ENCODE results near the gene OGDH. TPM values are rescaled to one million over a fixed set of nuclear protein-coding genes. Genes with fewer than 3 reads are reported as not detected.

Gene OGDH
- total RNA-seq, 1 donor, result 99.7 TPM

DNA sequence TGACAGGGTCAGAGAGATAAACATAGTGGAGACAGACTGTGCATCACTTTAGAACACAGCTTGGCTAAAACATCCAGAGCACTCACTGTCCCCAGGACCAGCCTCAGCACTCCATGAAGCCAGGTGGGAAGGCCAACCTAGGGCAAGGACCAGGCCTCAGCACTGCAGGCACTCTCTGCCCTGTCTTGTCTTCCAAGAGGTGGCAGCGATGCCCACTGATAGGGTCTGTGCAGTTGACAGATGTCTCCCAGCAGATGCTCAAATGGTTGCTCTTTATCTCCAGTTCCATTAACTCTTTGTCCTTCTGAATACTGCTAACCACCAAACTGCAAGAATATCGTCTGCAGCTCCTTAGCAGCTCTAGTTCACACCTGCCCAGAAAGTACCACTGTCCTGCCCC is 41.8 kb upstream of the OGDH start:
- no peak for DNase-seq (ENCODE audit: low read depth)
- H3K4me3 ChIP-seq (ENCODE audit: low read depth, low read length), result no peak overlapping the region
- TF ChIP-seq, protein P1, sequence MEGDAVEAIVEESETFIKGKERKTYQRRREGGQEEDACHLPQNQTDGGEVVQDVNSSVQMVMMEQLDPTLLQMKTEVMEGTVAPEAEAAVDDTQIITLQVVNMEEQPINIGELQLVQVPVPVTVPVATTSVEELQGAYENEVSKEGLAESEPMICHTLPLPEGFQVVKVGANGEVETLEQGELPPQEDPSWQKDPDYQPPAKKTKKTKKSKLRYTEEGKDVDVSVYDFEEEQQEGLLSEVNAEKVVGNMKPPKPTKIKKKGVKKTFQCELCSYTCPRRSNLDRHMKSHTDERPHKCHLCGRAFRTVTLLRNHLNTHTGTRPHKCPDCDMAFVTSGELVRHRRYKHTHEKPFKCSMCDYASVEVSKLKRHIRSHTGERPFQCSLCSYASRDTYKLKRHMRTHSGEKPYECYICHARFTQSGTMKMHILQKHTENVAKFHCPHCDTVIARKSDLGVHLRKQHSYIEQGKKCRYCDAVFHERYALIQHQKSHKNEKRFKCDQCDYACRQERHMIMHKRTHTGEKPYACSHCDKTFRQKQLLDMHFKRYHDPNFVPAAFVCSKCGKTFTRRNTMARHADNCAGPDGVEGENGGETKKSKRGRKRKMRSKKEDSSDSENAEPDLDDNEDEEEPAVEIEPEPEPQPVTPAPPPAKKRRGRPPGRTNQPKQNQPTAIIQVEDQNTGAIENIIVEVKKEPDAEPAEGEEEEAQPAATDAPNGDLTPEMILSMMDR (IDR thresholded peaks at IDR 0.05; ENCODE audit: insufficient read depth, low read depth, low read length), result no peak

DNA sequence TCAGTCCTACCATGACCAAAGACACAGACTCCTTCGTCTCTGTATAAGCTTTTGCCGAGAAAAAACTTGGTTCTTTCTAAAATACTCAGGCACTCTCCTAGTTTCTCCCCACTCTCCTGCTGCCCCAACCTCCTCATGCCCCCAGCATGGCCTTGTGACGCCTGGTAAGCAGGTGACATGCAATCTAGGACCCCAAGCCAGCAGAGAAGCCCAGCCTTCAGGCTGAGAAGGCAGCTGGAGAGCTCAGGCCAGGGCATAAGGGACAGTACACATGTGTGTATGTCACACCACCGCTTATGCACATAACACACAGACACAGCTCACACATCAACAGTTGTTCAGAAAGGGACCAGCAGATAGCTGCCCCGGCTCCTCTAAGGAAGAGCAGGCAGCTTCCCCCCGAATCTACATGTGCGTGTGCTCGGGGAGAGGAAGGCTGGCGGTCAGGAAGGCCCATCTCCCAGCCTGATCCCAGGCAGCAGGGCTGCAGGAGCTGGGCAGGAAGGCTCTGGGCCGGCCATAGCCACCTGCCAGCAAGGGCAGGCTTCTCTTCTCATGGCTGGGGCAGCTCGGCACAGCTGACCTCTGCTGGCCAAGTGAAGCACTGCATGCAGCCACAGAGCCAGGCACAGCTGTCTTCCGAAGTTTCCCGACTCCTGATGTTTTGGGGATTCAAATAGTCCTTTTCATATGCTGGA is 41.2 kb upstream of the OGDH start:
- no peak overlapping the region for H3K4me3 ChIP-seq (ENCODE audit: low read depth, low read length)
- TF ChIP-seq, protein P1 (IDR thresholded peaks at IDR 0.05; ENCODE audit: insufficient read depth, low read depth, low read length), result peak; percentile 98
- DNase-seq (ENCODE audit: low read depth), result peak; percentile 58

- no peak overlapping the region for H3K4me3 ChIP-seq (ENCODE audit: low read depth, low read length)
- no peak for DNase-seq (ENCODE audit: low read depth)
- TF ChIP-seq, protein P1 (IDR thresholded peaks at IDR 0.05; ENCODE audit: insufficient read depth, low read depth, low read length), result no peak
Observed at GRCh38 chr7:44565795-44566559, 40.5 kb upstream of the OGDH start.

- no peak overlapping the region for H3K4me3 ChIP-seq (ENCODE audit: low read depth, low read length)
- DNase-seq (ENCODE audit: low read depth), result no peak
- TF ChIP-seq, protein P1 (IDR thresholded peaks at IDR 0.05; ENCODE audit: insufficient read depth, low read depth, low read length), result no peak
Observed at GRCh38 chr7:44566680-44567079, 39.7 kb upstream of the OGDH start.

DNA sequence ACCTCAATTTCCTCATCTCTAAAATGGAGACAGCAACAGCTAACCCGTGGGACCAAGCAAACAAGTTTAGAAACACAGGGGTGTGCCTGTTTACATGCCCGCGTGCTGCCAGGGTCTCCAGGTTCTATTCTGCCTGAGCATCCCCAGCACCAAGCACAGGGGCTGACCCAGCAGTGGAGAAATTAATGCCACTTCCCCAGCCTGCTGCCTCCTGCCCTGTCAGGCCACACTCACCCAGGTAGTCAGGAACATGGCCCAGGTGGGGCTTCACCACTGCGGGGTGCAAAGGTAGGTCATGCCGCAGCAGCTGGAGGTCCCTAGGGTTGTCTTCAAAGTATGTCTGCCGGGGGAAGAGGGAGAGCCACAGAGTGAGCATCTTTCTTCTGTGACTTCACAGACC is 38.5 kb upstream of the OGDH start:
- TF ChIP-seq, protein P1 (IDR thresholded peaks at IDR 0.05; ENCODE audit: insufficient read depth, low read depth, low read length), result no peak
- no peak overlapping the region for H3K4me3 ChIP-seq (ENCODE audit: low read depth, low read length)
- no peak for DNase-seq (ENCODE audit: low read depth)

DNA sequence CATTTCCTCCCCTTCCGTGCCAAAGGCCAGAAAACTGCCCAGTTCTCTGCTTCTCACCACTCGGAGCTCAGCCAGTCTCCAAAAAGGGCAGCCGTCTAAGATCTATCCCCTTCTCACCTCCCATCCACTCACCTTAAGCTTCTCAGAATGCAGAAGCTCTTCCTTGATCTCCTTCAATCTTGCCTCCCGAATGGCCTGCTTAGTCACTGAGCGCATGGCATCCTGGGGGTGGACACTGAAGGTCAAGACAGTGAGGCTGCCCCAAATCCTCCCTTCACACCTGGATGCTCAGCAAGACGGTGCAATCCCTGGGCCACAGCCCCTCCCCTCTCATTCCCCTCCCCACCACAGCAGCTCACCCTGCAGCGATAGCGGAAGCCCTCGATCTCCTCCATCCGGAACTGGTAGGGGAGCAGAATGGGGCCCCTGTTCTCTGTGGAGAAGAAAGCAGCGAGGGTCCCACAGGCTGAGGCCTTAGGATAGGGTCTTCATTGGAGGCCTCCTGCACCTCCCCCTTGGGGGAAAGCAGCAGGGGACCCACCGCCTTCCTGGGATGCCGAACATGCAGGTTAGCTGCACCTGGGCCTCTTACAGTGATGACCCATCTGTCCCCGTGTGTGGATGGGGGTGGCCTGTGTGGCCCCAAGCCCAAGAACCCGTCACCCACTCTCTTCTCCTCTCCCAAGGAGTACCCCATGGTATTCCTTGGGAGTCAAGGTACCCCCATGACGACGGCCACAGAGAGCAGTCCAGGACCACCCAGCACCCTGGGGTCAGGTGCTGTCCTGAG is 37.5 kb upstream of the OGDH start:
- no peak overlapping the region for H3K4me3 ChIP-seq (ENCODE audit: low read depth, low read length)
- DNase-seq (ENCODE audit: low read depth), result no peak
- TF ChIP-seq, protein P1 (IDR thresholded peaks at IDR 0.05; ENCODE audit: insufficient read depth, low read depth, low read length), result no peak
